Kidney epithelial cell (primary cell): ENCODE measurements around the gene UTP4. TPM values are rescaled to one million over a fixed set of nuclear protein-coding genes. Genes with fewer than 3 reads are reported as not detected.
"Not testable (repeated sequence)": the region's sequence is repeated elsewhere in the genome, so short reads cannot be mapped to it uniquely, and the experiment has no call there.

Experiments
- DNase-seq: peaks from one replicate; pipeline ENCODE4 v3.0.0-alpha.2; 2010; ENCODE audit warnings: low read depth
- H3K27me3 ChIP-seq: 2 replicates; pipeline ENCODE4 v1.6.0; 2011; ENCODE audit warnings: low read length; ENCODE audit not compliant: control insufficient read depth, insufficient read depth
- H3K36me3 ChIP-seq: 2 replicates; pipeline ENCODE4 v1.5.1; 2011; ENCODE audit warnings: low read length; ENCODE audit not compliant: control insufficient read depth, insufficient read depth
- H3K4me3 ChIP-seq: 2 replicates; pipeline ENCODE4 v1.5.1; 2011; ENCODE audit warnings: low read depth, mild to moderate bottlenecking, control low read depth, low read length
- total RNA-seq: library from RNA; depleted of rRNA; stranded (reverse); fragments of >200 nt; gene quantifications from 2 replicates; pipeline ENCODE4 v1.2.3, GENCODE V29; 2015
- TF ChIP-seq, protein P1 (sequence below): IDR thresholded peaks from 2 replicates; pipeline ENCODE4 v1.5.1; 2011; ENCODE audit warnings: mild to moderate bottlenecking, moderate library complexity, low read length, control low read depth, inconsistent platforms; ENCODE audit not compliant: insufficient read depth, poor library complexity, severe bottlenecking

The UTP4 gene
- total RNA-seq, 1 donor from 2014 or later, result 32.8 TPM

DNA sequence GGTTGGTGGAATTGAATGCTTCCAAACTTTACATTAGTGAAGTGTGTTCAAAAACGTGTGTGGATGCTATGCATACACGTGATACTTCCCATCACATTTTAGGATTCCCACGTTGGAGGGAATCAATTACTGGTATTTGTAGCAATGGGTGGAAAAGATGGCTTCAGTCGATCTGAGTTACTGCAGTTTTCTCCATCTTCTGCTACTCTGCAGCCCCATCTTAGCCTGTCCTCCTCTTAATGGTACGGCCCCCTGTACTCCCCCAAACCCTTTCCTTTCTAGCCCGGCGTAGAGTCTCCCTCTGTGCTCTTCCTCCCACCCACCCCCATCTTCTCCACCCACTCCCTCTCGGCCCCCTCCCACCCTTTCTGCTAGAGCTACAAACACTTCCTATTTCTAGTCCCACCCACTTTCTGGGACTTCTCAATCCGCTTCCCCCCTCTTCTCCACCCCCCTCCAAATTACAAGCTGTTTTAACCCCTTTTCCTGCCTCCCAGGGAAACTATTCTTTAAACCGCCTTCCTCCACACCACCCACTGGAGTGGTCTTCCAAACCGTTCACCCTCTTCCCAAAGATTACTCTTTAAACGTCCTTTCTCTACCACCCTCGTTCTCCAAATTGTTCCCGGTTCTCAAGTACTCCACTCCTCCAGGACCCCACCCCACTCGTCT is 1.1 kb upstream of the UTP4 start:
- DNase-seq, result no peak
- peak overlapping the region; percentile 98 for H3K4me3 ChIP-seq
- no peaks in the 10 kb centered on the region for H3K27me3 ChIP-seq
- TF ChIP-seq, protein P1, sequence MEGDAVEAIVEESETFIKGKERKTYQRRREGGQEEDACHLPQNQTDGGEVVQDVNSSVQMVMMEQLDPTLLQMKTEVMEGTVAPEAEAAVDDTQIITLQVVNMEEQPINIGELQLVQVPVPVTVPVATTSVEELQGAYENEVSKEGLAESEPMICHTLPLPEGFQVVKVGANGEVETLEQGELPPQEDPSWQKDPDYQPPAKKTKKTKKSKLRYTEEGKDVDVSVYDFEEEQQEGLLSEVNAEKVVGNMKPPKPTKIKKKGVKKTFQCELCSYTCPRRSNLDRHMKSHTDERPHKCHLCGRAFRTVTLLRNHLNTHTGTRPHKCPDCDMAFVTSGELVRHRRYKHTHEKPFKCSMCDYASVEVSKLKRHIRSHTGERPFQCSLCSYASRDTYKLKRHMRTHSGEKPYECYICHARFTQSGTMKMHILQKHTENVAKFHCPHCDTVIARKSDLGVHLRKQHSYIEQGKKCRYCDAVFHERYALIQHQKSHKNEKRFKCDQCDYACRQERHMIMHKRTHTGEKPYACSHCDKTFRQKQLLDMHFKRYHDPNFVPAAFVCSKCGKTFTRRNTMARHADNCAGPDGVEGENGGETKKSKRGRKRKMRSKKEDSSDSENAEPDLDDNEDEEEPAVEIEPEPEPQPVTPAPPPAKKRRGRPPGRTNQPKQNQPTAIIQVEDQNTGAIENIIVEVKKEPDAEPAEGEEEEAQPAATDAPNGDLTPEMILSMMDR, result no peak
- H3K36me3 ChIP-seq, result no peaks in the 10 kb centered on the region

DNA sequence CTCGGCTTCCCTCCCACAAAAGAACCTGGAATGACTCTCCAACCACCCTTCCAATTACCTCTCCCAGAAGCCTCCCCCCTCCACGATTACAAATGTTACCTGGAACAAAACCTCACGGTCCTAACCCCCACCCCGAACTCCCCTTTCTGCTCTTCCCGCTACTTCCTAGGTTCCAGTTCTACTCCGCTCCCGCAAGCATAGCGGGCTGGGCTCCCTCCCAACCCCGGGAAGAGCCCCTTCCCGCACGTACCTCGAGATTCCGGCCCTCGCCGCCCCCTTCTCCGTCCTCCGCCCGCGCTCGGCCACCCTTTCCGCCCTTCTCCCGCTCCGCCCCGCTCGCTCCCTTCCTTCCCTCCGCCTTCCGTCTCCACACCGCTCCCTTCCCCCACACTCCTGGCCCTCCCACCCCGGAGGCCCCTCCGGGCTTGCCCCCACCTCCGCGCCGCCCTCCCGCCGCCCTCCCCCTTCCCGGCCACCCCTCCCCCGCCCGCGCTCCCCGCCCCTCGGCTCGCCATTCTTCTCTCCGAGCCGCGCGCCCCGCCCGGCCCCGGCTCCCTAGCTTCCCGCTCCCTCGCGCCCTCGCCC is 518 bp upstream of the UTP4 start:
- H3K4me3 ChIP-seq, result peak overlapping the region; percentile 98
- no peak for DNase-seq
- no peaks in the 10 kb centered on the region for H3K36me3 ChIP-seq
- no peaks in the 10 kb centered on the region for H3K27me3 ChIP-seq
- TF ChIP-seq, protein P1, result no peak

DNA sequence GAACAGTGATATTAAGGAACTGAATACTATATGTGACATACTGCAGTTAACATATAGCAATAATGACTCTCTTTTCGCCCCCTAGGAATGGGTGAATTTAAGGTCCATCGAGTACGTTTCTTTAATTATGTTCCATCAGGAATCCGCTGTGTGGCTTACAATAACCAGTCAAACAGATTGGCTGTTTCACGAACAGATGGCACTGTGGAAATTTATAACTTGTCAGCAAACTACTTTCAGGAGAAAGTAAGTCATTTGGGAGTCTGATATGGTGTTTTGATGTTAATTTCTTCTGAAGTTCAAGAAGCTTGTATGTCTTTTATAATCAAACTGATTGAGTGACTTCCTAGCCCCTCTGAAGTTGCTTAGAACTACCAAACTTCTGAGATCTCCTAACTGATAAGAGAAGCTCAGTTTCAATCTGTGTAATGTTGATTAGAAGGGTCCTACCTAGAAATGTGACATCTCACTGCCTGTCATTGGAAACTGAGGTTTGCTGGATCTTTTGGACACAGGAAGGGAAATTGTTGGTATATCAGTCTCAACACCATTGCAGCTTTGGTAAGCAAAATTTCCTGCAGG is 1.0 kb downstream of the UTP4 start:
- peaks cover 1% of the 10 kb centered on the region for H3K36me3 ChIP-seq
- H3K4me3 ChIP-seq, result peak overlapping the region; percentile 98
- H3K27me3 ChIP-seq, result no peaks in the 10 kb centered on the region
- DNase-seq, result no peak
- TF ChIP-seq, protein P1, result no peak

DNA sequence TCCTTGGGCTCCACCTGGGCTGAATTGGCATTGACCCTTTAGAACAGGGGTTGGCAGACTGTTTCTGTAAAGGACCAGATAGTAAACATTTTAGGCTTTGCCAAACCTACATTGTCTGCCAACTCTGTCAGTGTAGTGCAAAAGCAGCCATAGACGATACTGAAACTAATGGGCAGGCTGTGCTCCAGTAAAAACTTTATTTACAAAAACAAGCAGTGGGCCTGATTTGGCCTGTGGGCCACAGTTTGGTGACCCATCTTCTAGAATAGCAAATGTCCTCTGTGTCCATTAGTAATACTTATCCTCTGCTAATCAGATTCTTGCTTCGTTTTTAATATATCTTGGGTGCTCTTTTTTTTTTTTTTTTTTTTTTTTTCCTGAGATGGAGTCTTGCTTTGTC is 6.2 kb downstream of the UTP4 start:
- DNase-seq, result no peak
- TF ChIP-seq, protein P1, result no peak
- H3K27me3 ChIP-seq, result no peaks in the 10 kb centered on the region
- H3K4me3 ChIP-seq, result no peak overlapping the region
- peaks cover 1% of the 10 kb centered on the region for H3K36me3 ChIP-seq

DNA sequence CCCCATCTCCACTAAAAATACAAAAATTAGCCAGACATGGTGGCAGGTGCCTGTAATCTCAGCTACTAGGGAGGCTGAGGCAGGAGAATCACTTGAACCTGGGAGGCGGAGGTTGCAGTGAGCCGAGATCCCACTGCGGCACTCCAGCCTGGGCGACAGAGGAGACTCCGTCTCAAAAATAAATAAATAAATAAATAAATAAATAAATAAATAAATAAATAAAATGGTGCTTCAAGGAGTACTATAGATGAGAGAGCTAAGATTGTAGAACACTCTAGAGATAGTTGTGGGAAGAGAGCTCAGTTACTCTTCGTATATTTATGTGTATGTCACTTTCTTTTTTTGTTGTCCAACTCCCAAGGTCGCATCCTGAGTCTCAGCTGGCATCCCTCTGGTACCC is 7.0 kb downstream of the UTP4 start:
- not testable (repeated sequence) for H3K27me3 ChIP-seq, DNase-seq, H3K4me3 ChIP-seq, H3K36me3 ChIP-seq

DNA sequence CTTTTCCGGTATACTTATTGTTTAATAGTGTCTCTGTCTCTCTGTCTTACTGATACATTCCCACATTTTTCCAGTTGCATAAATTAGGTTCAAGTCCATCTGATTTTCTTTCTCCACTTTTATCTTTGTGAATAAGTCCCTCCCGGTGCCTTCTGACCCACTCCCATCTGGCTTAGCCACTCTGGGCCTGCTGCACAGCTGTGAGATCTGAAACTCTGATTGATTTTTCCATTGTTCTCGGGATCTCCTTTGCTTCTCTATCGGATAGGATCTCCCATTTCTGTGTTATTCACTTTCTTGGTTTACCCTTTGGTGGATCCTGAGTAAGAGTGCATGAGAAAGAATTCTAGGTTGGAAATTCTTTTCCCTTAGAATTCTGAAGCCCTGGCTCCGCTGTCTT is 8.6 kb downstream of the UTP4 start:
- DNase-seq, result no peak
- TF ChIP-seq, protein P1, result no peak
- no peaks in the 10 kb centered on the region for H3K27me3 ChIP-seq
- H3K4me3 ChIP-seq, result no peak overlapping the region
- H3K36me3 ChIP-seq, result peaks cover 1% of the 10 kb centered on the region
